ENCODE data around the gene CSK.

CSK gene

GRCh38 chr15:74829486-74829885 is 47.6 kb downstream of the CSK start:
- no peak for DNase-seq

- no peak for DNase-seq
Observed at GRCh38 chr15:74829991-74830390, 48.1 kb downstream of the CSK start.

GRCh38 chr15:74830868-74831267 is 49.0 kb downstream of the CSK start:
- DNase-seq = no peak

- DNase-seq = no peak
Observed at GRCh38 chr15:74831813-74832495, 50.1 kb downstream of the CSK start.

GRCh38 chr15:74832826-74833225 is 50.9 kb downstream of the CSK start:
- DNase-seq = no peak

- no peak for DNase-seq
Observed at GRCh38 chr15:74833376-74834107, 51.7 kb downstream of the CSK start.

- peak; percentile 22 for DNase-seq
Observed at GRCh38 chr15:74835312-74835823, 53.5 kb downstream of the CSK start.

- no peak for DNase-seq
Observed at GRCh38 chr15:74836846-74837245, 55.0 kb downstream of the CSK start.

- DNase-seq = no peak
Observed at GRCh38 chr15:74837482-74838136, 55.7 kb downstream of the CSK start.

- DNase-seq = no peak
Observed at GRCh38 chr15:74838137-74838516, 56.2 kb downstream of the CSK start.

GRCh38 chr15:74838746-74839525 is 57.1 kb downstream of the CSK start:
- DNase-seq = no peak

GRCh38 chr15:74839526-74840395 is 57.9 kb downstream of the CSK start:
- DNase-seq = no peak

- no peak for DNase-seq
Observed at GRCh38 chr15:74840851-74841775, 59.2 kb downstream of the CSK start.

GRCh38 chr15:74841891-74842373 is 60.1 kb downstream of the CSK start:
- DNase-seq = no peak

- peak; percentile 90 for DNase-seq
Observed at GRCh38 chr15:74842581-74843444, 60.9 kb downstream of the CSK start, which contains the start of gene ULK3. ULK3 (minus strand) TSS chr15:74843156; CDS start chr15:74843105, 51 bp downstream.

- no peak for DNase-seq
Observed at GRCh38 chr15:74843445-74843828, 61.6 kb downstream of the CSK start.

GRCh38 chr15:74843891-74844299 is 62.0 kb downstream of the CSK start:
- DNase-seq = no peak

- DNase-seq = no peak
Observed at GRCh38 chr15:74844319-74845207, 62.7 kb downstream of the CSK start.

- DNase-seq = peak; percentile 65
Observed at GRCh38 chr15:74845208-74845568, 63.3 kb downstream of the CSK start.

Measured in activated effector memory CD4-positive, alpha-beta T cell treated with Interleukin-2 at 50 U/mL for 16 hours (primary cell).